T-helper 2 cell treated with Interferon-gamma antibody and Interleukin-4, amounts not matched to agents 5 μg/mL and 100 μg/mL, for 36 hours (primary cell): ENCODE results near the gene TMEM273.
A peak's percentile ranks its signal among the peaks of the same experiment; 100 is the strongest.

Source experiments
- DNase-seq: peaks from one replicate; pipeline ENCODE4 v3.0.0; 2021; ENCODE audit warnings: low spot score
- H3K27ac Mint-ChIP-seq: one replicate; pipeline ENCODE4 v1.8.0; 2021; ENCODE audit warnings: mild to moderate bottlenecking, mixed read lengths
- H3K27me3 Mint-ChIP-seq: one replicate; pipeline ENCODE4 v1.8.0; 2021; ENCODE audit warnings: low read depth, mixed read lengths
- H3K36me3 Mint-ChIP-seq: one replicate; pipeline ENCODE4 v1.8.0; 2021; ENCODE audit warnings: low read depth, mixed read lengths
- H3K4me1 Mint-ChIP-seq: one replicate; pipeline ENCODE4 v1.8.0; 2021; ENCODE audit warnings: low read depth, mixed read lengths
- H3K4me3 Mint-ChIP-seq: one replicate; pipeline ENCODE4 v1.8.0; 2022; ENCODE audit warnings: mild to moderate bottlenecking, moderate library complexity, mixed read lengths
- H3K9me3 Mint-ChIP-seq: one replicate; pipeline ENCODE4 v1.8.0; 2021; ENCODE audit warnings: mixed read lengths

The TMEM273 gene

GRCh38 chr10:49168171-49168540 is 20.0 kb downstream of the TMEM273 start:
- Mint-ChIP-seq H3K36me3 (peaks cover 15% of the 10 kb centered on the region), H3K4me1 (peaks cover 30% of the 10 kb centered on the region), H3K9me3 (no peaks in the 10 kb centered on the region)

DNA sequence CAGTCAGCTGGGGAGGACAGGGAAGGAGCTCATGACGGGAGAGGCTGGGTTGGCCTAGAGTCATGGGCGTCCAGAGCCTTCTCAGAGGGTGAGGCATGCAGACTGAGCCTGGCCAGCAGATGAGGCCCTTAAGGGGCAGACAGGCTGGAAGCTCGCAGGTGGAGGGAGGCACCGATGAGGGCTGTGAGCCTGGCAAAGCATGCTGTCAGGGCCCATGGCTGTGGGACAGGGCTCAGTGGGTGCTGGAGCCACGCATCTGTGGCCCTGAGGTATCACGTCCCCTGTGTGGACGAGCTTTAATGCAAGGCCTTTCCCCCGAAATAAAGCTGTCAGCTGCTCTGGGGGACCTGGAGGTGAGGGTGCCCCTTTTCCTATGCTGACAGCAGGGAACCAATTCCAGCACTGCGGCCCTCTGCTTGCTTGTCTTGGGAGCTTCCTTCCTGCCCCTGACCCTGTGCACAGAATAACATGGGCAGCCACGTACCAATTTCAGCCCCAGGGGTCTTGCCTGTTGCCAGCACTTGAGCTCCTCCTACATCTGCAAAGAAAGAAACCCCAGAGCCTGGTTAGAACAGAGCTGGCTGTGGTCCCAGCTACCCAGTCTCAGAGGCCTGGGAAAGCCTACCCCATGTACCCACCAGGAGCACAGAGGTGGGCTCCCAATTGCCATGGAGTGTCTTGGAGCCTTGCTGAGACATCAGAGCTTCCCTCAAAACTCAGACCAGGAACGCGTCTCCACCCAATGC is 20.6 kb downstream of the TMEM273 start:
- H3K4me3 Mint-ChIP-seq = no peak overlapping the region
- H3K27me3 Mint-ChIP-seq = no peaks in the 10 kb centered on the region
- H3K9me3 Mint-ChIP-seq = no peaks in the 10 kb centered on the region
- peaks cover 15% of the 10 kb centered on the region for H3K36me3 Mint-ChIP-seq
- no peak for DNase-seq
- H3K27ac Mint-ChIP-seq = no peak overlapping the region
- peaks cover 30% of the 10 kb centered on the region for H3K4me1 Mint-ChIP-seq

More at GRCh38 chr10:49168171-49168540, 20.0 kb downstream of the TMEM273 start:
- Mint-ChIP-seq H3K27ac (no peak overlapping the region), H3K27me3 (no peaks in the 10 kb centered on the region), H3K4me3 (no peak overlapping the region)
- DNase-seq = no peak

- H3K9me3 Mint-ChIP-seq = no peaks in the 10 kb centered on the region
- H3K4me1 Mint-ChIP-seq = peaks cover 31% of the 10 kb centered on the region
- no peak for DNase-seq
- peak overlapping the region; percentile 48 for H3K27ac Mint-ChIP-seq
- no peak overlapping the region for H3K4me3 Mint-ChIP-seq
- H3K36me3 Mint-ChIP-seq = peaks cover 22% of the 10 kb centered on the region
- no peaks in the 10 kb centered on the region for H3K27me3 Mint-ChIP-seq
Measured at GRCh38 chr10:49166484-49167400, 21.4 kb downstream of the TMEM273 start.

GRCh38 chr10:49165821-49166483 is 22.2 kb downstream of the TMEM273 start:
- Mint-ChIP-seq H3K9me3 (no peaks in the 10 kb centered on the region), H3K4me3 (no peak overlapping the region), H3K27ac (peak overlapping the region; percentile 48), H3K27me3 (no peaks in the 10 kb centered on the region), H3K4me1 (peaks cover 33% of the 10 kb centered on the region), H3K36me3 (peaks cover 24% of the 10 kb centered on the region)
- no peak for DNase-seq

DNA sequence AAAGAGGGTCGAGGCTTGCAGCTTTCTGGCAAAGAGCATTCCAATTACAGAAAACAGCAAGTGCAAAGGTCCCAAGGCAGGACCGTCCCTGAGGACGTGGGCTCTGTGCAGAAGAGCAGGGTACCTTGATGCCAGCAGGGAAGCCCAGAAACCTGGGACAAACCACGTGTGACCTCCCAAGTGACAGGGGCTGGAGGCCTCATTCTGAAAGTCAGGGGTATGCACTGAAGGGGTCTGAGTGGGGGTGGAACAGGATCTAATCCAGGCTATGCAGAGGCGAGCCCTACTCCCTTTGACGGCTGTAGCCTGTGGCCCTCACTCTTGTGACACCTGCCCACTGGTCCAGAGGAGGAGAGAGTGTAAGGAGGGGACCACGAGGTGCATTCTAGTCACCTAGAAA is 22.9 kb downstream of the TMEM273 start:
- H3K27me3 Mint-ChIP-seq = no peaks in the 10 kb centered on the region
- H3K9me3 Mint-ChIP-seq = no peaks in the 10 kb centered on the region
- DNase-seq = no peak
- no peak overlapping the region for H3K4me3 Mint-ChIP-seq
- H3K4me1 Mint-ChIP-seq = peaks cover 27% of the 10 kb centered on the region
- H3K36me3 Mint-ChIP-seq = peaks cover 25% of the 10 kb centered on the region
- no peak overlapping the region for H3K27ac Mint-ChIP-seq

GRCh38 chr10:49164559-49165188 is 23.5 kb downstream of the TMEM273 start:
- H3K27me3 Mint-ChIP-seq = no peaks in the 10 kb centered on the region
- peak overlapping the region; percentile 33 for H3K27ac Mint-ChIP-seq
- H3K9me3 Mint-ChIP-seq = no peaks in the 10 kb centered on the region
- no peak overlapping the region for H3K4me3 Mint-ChIP-seq
- H3K36me3 Mint-ChIP-seq = peaks cover 25% of the 10 kb centered on the region
- peak; percentile 44 for DNase-seq
- peaks cover 24% of the 10 kb centered on the region for H3K4me1 Mint-ChIP-seq

GRCh38 chr10:49163741-49164140 is 24.4 kb downstream of the TMEM273 start:
- no peak for DNase-seq

GRCh38 chr10:49162761-49163310 is 25.4 kb downstream of the TMEM273 start:
- DNase-seq = no peak
- Mint-ChIP-seq H3K4me3 (no peak overlapping the region), H3K36me3 (peaks cover 22% of the 10 kb centered on the region), H3K4me1 (peaks cover 20% of the 10 kb centered on the region), H3K27ac (no peak overlapping the region), H3K27me3 (peaks cover 4% of the 10 kb centered on the region), H3K9me3 (no peaks in the 10 kb centered on the region)

More at GRCh38 chr10:49163741-49164140, 24.4 kb downstream of the TMEM273 start:
- Mint-ChIP-seq H3K9me3 (no peaks in the 10 kb centered on the region), H3K4me1 (peaks cover 24% of the 10 kb centered on the region), H3K36me3 (peaks cover 25% of the 10 kb centered on the region), H3K27me3 (no peaks in the 10 kb centered on the region), H3K27ac (no peak overlapping the region), H3K4me3 (no peak overlapping the region)

- H3K9me3 Mint-ChIP-seq = no peaks in the 10 kb centered on the region
- H3K27me3 Mint-ChIP-seq = peaks cover 7% of the 10 kb centered on the region
- no peak overlapping the region for H3K4me3 Mint-ChIP-seq
- peaks cover 28% of the 10 kb centered on the region for H3K4me1 Mint-ChIP-seq
- H3K36me3 Mint-ChIP-seq = peaks cover 29% of the 10 kb centered on the region
- no peak for DNase-seq
- H3K27ac Mint-ChIP-seq = no peak overlapping the region
Measured at GRCh38 chr10:49162063-49162462, 26.1 kb downstream of the TMEM273 start.

DNA sequence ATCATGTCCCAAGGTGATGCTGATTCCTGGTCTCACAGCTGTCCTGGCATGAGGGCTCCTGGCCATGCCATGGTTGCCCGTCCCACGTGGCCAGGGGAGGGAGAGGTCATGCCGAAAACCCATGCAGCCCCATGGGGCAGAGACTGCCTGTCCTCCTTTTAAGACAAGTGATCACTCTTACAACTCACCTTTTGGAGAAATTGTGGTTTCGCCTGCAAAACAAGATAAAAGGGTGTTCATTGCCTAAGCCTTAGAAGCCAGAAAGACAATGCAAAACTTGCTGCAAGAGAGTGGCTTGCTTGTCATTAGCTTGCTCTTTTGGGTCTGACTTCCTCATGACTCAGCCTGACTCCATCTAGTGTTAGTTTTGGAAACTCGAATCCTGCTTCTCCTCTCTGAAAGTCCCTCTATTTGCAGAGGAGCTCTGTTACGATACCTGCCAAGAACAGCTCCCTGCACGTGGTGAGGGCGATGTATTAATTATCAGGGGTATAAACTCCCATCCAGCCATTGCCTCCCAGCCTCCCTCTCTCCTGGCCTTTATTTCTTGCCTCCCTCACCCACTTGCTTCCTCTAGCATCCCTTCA is 26.7 kb downstream of the TMEM273 start:
- Mint-ChIP-seq H3K27ac (no peak overlapping the region), H3K36me3 (peaks cover 31% of the 10 kb centered on the region)

DNA sequence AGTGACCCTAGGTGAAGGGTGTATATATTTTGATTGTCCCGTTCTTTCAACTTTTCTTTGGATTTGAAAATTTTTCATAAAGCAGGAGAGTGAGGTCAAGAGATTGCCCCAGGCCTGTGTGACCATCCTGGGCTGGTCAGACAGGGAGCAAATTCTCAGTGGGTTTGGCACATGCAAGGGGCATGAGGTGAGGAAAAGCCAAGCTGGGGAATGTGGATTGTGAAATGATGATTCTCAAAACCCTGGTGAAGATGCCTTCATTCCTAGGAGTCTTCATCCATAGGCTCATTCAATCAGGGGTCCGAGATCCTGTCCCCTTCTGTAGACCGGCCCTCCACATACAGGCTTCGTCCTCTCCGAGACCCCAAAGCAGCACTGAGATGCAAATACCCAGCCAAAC is 27.4 kb downstream of the TMEM273 start:
- Mint-ChIP-seq H3K27me3 (peaks cover 7% of the 10 kb centered on the region), H3K4me1 (peaks cover 31% of the 10 kb centered on the region), H3K9me3 (no peaks in the 10 kb centered on the region), H3K36me3 (peaks cover 32% of the 10 kb centered on the region), H3K4me3 (no peak overlapping the region), H3K27ac (no peak overlapping the region)
- DNase-seq = no peak

More for the DNA sequence above, 26.7 kb downstream of the TMEM273 start:
- DNase-seq = no peak
- Mint-ChIP-seq H3K9me3 (no peaks in the 10 kb centered on the region), H3K4me1 (peaks cover 32% of the 10 kb centered on the region), H3K27me3 (peaks cover 7% of the 10 kb centered on the region), H3K4me3 (no peak overlapping the region)

DNA sequence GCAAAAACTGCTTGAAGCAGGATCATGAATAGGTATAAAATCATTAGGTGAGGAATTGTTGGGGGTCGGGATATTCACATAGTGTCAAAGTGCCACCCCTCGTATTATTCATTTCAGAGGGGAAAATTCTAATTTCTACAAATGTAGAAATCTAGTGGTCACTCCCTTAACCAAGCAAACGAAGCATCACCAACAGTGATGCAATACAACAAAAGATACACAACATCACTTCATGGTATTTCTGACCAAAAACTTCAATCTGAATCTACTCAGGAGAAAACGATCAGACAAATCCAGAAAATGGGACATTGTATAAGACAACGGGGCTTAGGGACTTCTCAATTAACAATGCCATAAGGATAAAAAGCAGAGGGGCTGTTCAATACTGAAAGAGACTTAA is 28.1 kb downstream of the TMEM273 start:
- Mint-ChIP-seq H3K36me3 (peaks cover 35% of the 10 kb centered on the region), H3K27ac (no peak overlapping the region)

DNA sequence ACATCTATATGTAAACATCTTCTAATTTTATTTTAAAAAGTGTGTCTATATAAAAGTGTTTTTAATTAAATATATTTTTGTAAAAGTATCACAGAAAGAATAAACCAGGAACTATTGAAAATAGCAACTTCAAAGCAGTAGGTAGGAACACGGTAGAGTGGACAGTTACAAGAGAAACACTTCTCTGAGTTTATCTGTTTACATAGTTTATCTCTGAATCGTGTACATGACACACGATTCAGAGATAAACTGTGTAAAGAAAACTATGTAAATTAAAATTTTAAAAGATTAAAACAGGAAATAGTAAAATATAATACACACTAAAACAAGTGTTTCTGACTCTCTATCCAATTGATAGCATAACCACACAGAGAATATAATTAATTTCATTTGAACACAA is 29.3 kb downstream of the TMEM273 start:
- Mint-ChIP-seq H3K9me3 (no peaks in the 10 kb centered on the region), H3K27ac (no peak overlapping the region), H3K36me3 (peaks cover 32% of the 10 kb centered on the region), H3K4me3 (no peak overlapping the region), H3K27me3 (peaks cover 7% of the 10 kb centered on the region), H3K4me1 (peaks cover 20% of the 10 kb centered on the region)
- DNase-seq = no peak

More for the DNA sequence above, 28.1 kb downstream of the TMEM273 start:
- Mint-ChIP-seq H3K4me1 (peaks cover 31% of the 10 kb centered on the region), H3K4me3 (no peak overlapping the region), H3K27me3 (peaks cover 7% of the 10 kb centered on the region), H3K9me3 (no peaks in the 10 kb centered on the region)
- DNase-seq = no peak
